Neuronal stem cell (in vitro differentiated cells): ENCODE results near the gene HOXC10.

Experiments used
- DNase-seq: peaks from one replicate; pipeline ENCODE4 v3.0.0-alpha.2; 2013; ENCODE audit warnings: low spot score
- H2AFZ ChIP-seq: one replicate; pipeline ENCODE4 v1.6.1; 2013; ENCODE audit warnings: mild to moderate bottlenecking, low read length, inconsistent platforms
- H2AK5ac ChIP-seq: 2 replicates; pipeline ENCODE4 v1.6.1; 2013; ENCODE audit warnings: low read depth, mild to moderate bottlenecking, inconsistent platforms, low read length, moderate library complexity, mixed read lengths
- H2BK120ac ChIP-seq: 2 replicates; pipeline ENCODE4 v1.6.1; 2013; ENCODE audit warnings: low read depth, mild to moderate bottlenecking, inconsistent platforms, low read length, moderate library complexity, mixed read lengths
- H2BK12ac ChIP-seq: one replicate; pipeline ENCODE4 v1.6.1; 2013; ENCODE audit warnings: low read length, inconsistent platforms
- H2BK15ac ChIP-seq: 2 replicates; pipeline ENCODE4 v1.6.1; 2013; ENCODE audit warnings: mild to moderate bottlenecking, low read length, inconsistent platforms, mixed read lengths
- H2BK5ac ChIP-seq: one replicate; pipeline ENCODE4 v1.6.1; 2013; ENCODE audit warnings: inconsistent platforms, mild to moderate bottlenecking, low read length, moderate library complexity
- H3K14ac ChIP-seq: one replicate; pipeline ENCODE4 v1.6.1; 2013; ENCODE audit warnings: low read length, inconsistent platforms
- H3K18ac ChIP-seq: 2 replicates; pipeline ENCODE4 v1.6.1; 2013; ENCODE audit warnings: low read length, inconsistent platforms
- H3K23ac ChIP-seq: 2 replicates; pipeline ENCODE4 v1.6.1; 2013; ENCODE audit warnings: low read depth, mild to moderate bottlenecking, mixed read lengths, low read length, inconsistent platforms; ENCODE audit not compliant: poor library complexity
- H3K27ac ChIP-seq: replicated peaks from 3 replicates; pipeline ENCODE4 v1.5.1; 2013; ENCODE audit warnings: low read length, inconsistent platforms
- H3K27me3 ChIP-seq, 3 experiments: 2 replicates each; pipeline ENCODE4 v1.6.1; 2013; ENCODE audit warnings: low read length in 3 of 3, mild to moderate bottlenecking in 2 of 3, inconsistent platforms in 1 of 3, low read depth in 1 of 3, mixed read lengths in 1 of 3, moderate library complexity in 1 of 3; ENCODE audit not compliant: control insufficient read depth in 3 of 3, insufficient read depth in 3 of 3
- H3K36me3 ChIP-seq, 2 donors: replicated peaks in 1 of 2; 2 replicates each; pipeline ENCODE4 v1.6.1; 2013; ENCODE audit warnings: low read length in 2 of 2; ENCODE audit not compliant: control insufficient read depth in 2 of 2, insufficient read depth in 2 of 2
- H3K4ac ChIP-seq: 2 replicates; pipeline ENCODE4 v1.6.1; 2013; ENCODE audit warnings: inconsistent platforms, mild to moderate bottlenecking, low read length, moderate library complexity
- H3K4me1 ChIP-seq, 2 donors: 1 replicate in 1 of 2; 2 replicates in 1 of 2; pipeline ENCODE4 v1.6.1; 2013; ENCODE audit warnings: low read length in 2 of 2, low read depth in 1 of 2; ENCODE audit not compliant: control insufficient read depth in 2 of 2, insufficient read depth in 1 of 2
- H3K4me2 ChIP-seq: one replicate; pipeline ENCODE4 v1.6.1; 2013; ENCODE audit warnings: mild to moderate bottlenecking, low read length, inconsistent platforms; ENCODE audit not compliant: insufficient read depth, poor library complexity, severe bottlenecking
- H3K4me3 ChIP-seq, 2 donors: 2 replicates each; pipeline ENCODE4 v1.5.1; 2013; ENCODE audit warnings: low read length in 2 of 2, mild to moderate bottlenecking in 2 of 2, inconsistent platforms in 1 of 2, moderate library complexity in 1 of 2
- H3K79me1 ChIP-seq: one replicate; pipeline ENCODE4 v1.6.1; 2013; ENCODE audit warnings: low read depth, mild to moderate bottlenecking, inconsistent platforms, low read length, moderate library complexity
- H3K9ac ChIP-seq: one replicate; pipeline ENCODE4 v1.6.1; 2013; ENCODE audit warnings: mild to moderate bottlenecking, low read depth, low read length, inconsistent platforms; ENCODE audit not compliant: poor library complexity
- H3K9me3 ChIP-seq, 2 donors: replicated peaks in 1 of 2; 2 replicates each; pipeline versions ENCODE3 to v1.6.1; 2013; ENCODE audit warnings: low read length in 2 of 2, mild to moderate bottlenecking in 2 of 2, inconsistent platforms in 1 of 2, low read depth in 1 of 2, mixed read lengths in 1 of 2, moderate library complexity in 1 of 2; ENCODE audit not compliant: control insufficient read depth in 2 of 2, insufficient read depth in 1 of 2
- H4K8ac ChIP-seq: one replicate; pipeline ENCODE4 v1.6.1; 2013; ENCODE audit warnings: low read depth, mild to moderate bottlenecking, inconsistent platforms, low read length, moderate library complexity
- H4K91ac ChIP-seq: one replicate; pipeline ENCODE4 v1.6.1; 2013; ENCODE audit warnings: low read length, low read depth, mild to moderate bottlenecking, inconsistent platforms; ENCODE audit not compliant: poor library complexity
- WGBS, 2 donors: extraction: QIAGEN DNeasy Blood & Tissue Kit; methylation state at CpG; one replicate each; pipeline ENCODE4 v1.1.7; 2013; ENCODE audit warnings: missing lambda C conversion rate in 2 of 2, mixed read lengths in 1 of 2; ENCODE audit not compliant: insufficient read length in 2 of 2, insufficient replicate concordance in 1 of 2; ENCODE audit errors: extremely low coverage in 2 of 2; 5-methylcytosine and 5-hydroxymethylcytosine counted together

The HOXC10 gene

DNA sequence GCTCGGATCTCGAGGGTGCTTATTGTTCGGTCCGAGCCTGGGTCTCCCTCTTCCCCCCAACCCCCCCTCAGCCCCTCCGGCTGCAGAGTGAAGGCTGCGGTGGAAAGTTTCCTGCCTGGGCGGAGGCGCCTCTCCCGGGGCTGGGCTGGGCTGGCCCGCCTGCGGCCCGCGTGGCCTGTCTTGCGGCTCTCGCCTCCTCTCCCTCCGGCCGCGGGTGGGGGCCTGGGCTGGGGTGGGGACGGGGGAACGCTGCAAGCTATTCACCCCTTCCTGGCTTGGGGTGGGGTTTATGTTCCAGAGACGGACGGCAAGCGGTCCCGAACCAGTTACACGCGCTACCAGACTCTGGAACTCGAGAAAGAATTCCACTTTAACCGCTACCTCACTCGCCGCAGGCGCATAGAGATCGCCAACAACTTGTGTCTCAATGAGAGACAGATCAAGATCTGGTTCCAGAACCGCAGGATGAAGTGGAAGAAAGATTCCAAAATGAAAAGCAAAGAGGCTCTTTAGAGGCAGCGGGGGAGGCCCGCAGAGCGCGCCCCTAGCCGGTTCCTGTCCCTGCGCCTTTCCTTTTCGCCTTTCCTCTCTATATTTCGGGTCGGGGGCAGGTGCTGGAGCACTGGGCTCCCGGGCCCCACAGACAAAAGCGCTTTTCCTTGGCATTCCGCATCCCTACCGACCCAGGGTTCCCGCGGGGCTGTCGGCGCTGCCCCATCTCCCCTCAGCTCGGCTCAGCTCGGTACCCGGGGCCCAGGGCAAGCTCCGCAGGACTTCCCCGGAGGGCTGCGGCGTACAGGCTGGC, 49.2 kb downstream of the HOXC10 start:
- H3K14ac ChIP-seq, result no peak overlapping the region
- H2AFZ ChIP-seq, result peak overlapping the region; percentile 7
- no peak overlapping the region for H3K4me2 ChIP-seq
- no peak overlapping the region for H2BK12ac ChIP-seq
- H3K4me1 ChIP-seq, result no peaks in the 10 kb centered on the region
- no peaks in the 10 kb centered on the region for H3K36me3 ChIP-seq
- no peak overlapping the region for H3K18ac ChIP-seq
- no peak for DNase-seq
- H4K91ac ChIP-seq, result no peak overlapping the region
- no peak overlapping the region for H2BK5ac ChIP-seq
- H2BK120ac ChIP-seq, result no peak overlapping the region
- H3K79me1 ChIP-seq, result no peaks in the 10 kb centered on the region
- no peak overlapping the region for H2BK15ac ChIP-seq
- no peak overlapping the region for H3K23ac ChIP-seq
- no CpG with 5 or more reads among the region's 57 CpGs for WGBS, 2 donors
- H3K27me3 ChIP-seq, result peaks cover 67 to 99% (median 98%) of the 10 kb centered on the region in 3 experiments
- peaks cover 5 to 7% of the 10 kb centered on the region in 2 donors for H3K9me3 ChIP-seq
- no peak overlapping the region for H2AK5ac ChIP-seq
- no peak overlapping the region for H4K8ac ChIP-seq
- no peak overlapping the region for H3K4ac ChIP-seq
- H3K4me3 ChIP-seq, result no peak overlapping the region
- H3K9ac ChIP-seq, result no peak overlapping the region
- no peak overlapping the region for H3K27ac ChIP-seq

DNA sequence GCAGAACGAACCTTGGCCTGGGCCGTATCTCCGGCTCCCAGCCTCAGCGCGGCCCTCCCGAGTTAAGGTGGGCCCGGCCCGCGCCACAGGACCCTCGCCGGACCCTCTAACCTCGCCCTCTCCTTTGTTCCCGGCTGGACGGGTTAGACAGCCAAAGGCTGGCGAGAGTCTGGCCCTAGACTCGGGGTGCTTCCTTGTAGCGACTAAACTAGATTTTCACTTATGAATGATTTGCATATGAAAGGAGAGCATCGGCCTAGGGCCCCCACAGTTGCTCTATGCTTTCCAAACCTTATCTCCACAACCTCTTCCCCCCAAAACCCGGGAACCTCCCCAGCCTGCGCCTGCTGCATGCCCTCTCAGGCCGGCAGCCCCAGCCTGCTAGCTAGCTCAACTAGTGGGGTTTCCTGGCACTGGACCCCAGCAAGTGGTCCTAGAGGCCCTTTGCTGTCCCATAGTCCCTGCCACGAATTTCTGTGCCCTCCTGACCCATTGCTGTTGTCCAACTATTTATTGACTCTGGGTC, 49.9 kb downstream of the HOXC10 start:
- Histone ChIP-seq H2BK120ac (no peak overlapping the region), H2BK15ac (no peak overlapping the region), H3K9ac (no peak overlapping the region), H3K9me3 (peaks cover 5 to 7% of the 10 kb centered on the region in 2 donors), H3K4me3 (no peak overlapping the region), H4K8ac (no peak overlapping the region), H3K14ac (no peak overlapping the region), H3K4me1 (no peaks in the 10 kb centered on the region), H2AK5ac (no peak overlapping the region), H3K79me1 (no peaks in the 10 kb centered on the region), H3K18ac (no peak overlapping the region), H2BK12ac (no peak overlapping the region), H2AFZ (no peak overlapping the region), H3K27ac (no peak overlapping the region), H3K4ac (no peak overlapping the region), H2BK5ac (no peak overlapping the region), H3K23ac (no peak overlapping the region), H4K91ac (no peak overlapping the region), H3K4me2 (no peak overlapping the region), H3K27me3 (peaks cover 62 to 99% (median 98%) of the 10 kb centered on the region in 3 experiments), H3K36me3 (no peaks in the 10 kb centered on the region)
- no CpG with 5 or more reads among the region's 22 CpGs for WGBS, 2 donors
- DNase-seq, result no peak

DNA sequence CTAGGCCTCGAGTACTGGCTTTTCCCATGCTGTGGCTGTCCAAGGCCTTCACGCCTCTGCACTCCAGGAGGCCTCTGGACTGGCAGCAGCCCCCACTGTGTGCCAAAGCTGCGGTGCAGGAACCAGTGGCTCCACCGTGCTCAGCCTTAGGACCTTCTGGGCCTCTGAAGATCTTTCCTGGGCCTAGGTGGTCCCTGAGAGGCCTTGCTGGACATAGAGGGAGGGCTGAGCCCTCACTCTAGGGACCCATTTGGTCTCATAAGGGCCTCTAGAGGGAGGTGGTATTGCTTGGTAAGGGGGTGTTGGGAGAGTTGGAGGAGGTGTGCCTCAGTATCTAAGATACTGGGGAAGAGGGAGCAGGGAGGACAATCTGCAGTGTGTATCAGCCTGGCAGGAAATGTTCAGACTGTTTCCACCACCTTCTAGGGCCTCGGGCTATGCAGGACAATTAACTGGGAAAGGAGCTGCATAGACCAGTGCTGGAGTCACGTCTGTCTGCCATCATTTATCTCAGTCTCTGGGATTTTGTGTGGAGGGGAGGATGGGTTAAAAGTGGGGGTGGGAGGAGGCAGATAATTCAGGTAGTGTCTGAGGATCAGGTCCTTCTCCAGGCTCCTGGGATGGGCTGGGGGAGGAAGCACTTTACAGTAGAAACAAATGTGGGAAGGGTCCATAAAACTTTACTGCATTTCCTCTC, 50.8 kb downstream of the HOXC10 start:
- H3K79me1 ChIP-seq, result no peaks in the 10 kb centered on the region
- no peak overlapping the region for H4K91ac ChIP-seq
- H4K8ac ChIP-seq, result no peak overlapping the region
- no CpG with 5 or more reads among the region's 6 CpGs for WGBS, 2 donors
- no peak overlapping the region for H3K18ac ChIP-seq
- H2BK15ac ChIP-seq, result no peak overlapping the region
- H3K14ac ChIP-seq, result no peak overlapping the region
- no peak overlapping the region for H2BK120ac ChIP-seq
- H3K36me3 ChIP-seq, result no peaks in the 10 kb centered on the region
- H2BK5ac ChIP-seq, result no peak overlapping the region
- no peak overlapping the region for H2AFZ ChIP-seq
- H3K4ac ChIP-seq, result no peak overlapping the region
- no peak overlapping the region for H2BK12ac ChIP-seq
- no peaks in the 10 kb centered on the region for H3K4me1 ChIP-seq
- no peak overlapping the region for H3K23ac ChIP-seq
- no peak overlapping the region for H3K4me2 ChIP-seq
- H3K27me3 ChIP-seq, result peaks cover 58 to 99% (median 99%) of the 10 kb centered on the region in 3 experiments
- H3K9me3 ChIP-seq, result peaks cover 5 to 10% of the 10 kb centered on the region in 2 donors
- H3K27ac ChIP-seq, result no peak overlapping the region
- H3K9ac ChIP-seq, result no peak overlapping the region
- H2AK5ac ChIP-seq, result no peak overlapping the region
- no peak overlapping the region for H3K4me3 ChIP-seq
- no peak for DNase-seq
